ENCODE results near the gene SBNO2. TPM values are rescaled to one million over a fixed set of nuclear protein-coding genes. Genes with fewer than 3 reads are reported as not detected.

The SBNO2 gene
- total and polyA plus RNA-seq, 2 of the 4 experiments (the other 2 are of a cell fraction) = 13.4 to 40.5 TPM

DNA sequence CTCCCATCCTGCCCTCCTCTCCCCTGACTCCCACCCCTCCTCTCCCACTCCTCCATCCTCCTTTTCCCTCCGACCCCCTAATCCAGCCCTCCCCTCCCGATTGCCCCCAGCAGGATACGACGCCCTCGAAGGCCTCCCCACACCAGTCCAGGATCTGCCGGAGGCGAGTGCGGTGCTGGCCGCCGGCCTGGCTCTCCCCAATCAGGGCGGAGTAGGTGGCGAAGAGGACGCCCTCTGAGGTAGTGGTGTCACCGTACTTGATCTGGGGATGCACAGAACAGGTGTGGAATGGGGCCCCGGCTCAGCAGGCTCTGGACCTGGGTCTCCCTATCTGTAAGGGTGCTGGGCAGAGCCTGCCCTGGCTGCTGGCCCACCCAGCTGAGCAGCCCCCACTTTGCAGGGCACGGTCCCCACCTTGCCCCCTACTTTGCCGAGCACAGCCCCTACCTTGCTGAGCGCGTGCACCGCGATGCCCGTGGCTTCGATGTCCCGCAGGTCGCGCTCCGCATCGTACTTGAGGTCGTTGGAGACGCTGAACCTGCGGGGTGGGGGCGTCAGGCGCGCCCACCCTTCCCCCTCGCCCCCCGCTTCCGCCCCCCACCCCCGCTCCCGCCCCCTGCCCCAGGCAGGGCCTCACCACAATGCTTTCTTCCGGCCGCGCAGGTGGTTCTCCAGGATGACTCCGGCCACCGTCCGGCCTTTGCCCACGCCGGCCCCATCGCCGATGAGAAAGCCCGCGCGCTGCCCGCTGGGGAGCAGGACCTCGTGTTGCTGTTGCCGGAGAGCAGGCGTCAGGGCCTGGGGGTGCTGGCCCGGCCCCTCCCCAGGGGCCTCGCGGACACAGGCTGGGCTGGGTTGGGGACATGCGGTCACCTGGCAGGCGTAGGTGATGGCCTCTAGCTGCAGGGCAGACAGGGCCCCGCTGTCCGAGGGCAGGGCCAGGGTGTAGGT is 51.8 kb downstream of the SBNO2 start:
- Histone ChIP-seq H3K4me2 (ENCODE audit: low read depth, low read length) (no peak overlapping the region), H3K27ac (ENCODE audit: insufficient read depth, low read length) (no peak overlapping the region), H2BK120ac (ENCODE audit: low read depth, low read length) (no peak overlapping the region), H3K4ac (ENCODE audit: low read depth, low read length) (no peak overlapping the region), H3K9me3 (ENCODE audit: control insufficient read depth, insufficient read depth, low read length) (no peaks in the 10 kb centered on the region), H3K23ac (ENCODE audit: low read depth, low read length) (no peak overlapping the region), H2AFZ (replicated peaks; ENCODE audit: low read length, poor library complexity) (peak overlapping the region; percentile 56), H4K20me1 (ENCODE audit: insufficient read depth, low read length) (peaks cover 18% of the 10 kb centered on the region), H2BK15ac (ENCODE audit: low read depth, low read length) (no peak overlapping the region), H3K4me1 (ENCODE audit: control insufficient read depth, insufficient read depth, low read length) (peaks cover 7% of the 10 kb centered on the region), H3K9me1 (ENCODE audit: insufficient read depth, low read length) (peaks cover 1% of the 10 kb centered on the region; the same call in 1 of the 2 replicates), H2BK5ac (ENCODE audit: low read depth, low read length, poor library complexity, severe bottlenecking) (peak overlapping the region; percentile 3), H3K56ac (ENCODE audit: extremely low read depth, insufficient read depth, low read length) (no peak overlapping the region), H3K36me3 (ENCODE audit: control insufficient read depth, insufficient read depth, low read length) (peaks cover 93% of the 10 kb centered on the region), H2BK20ac (ENCODE audit: low read depth, low read length) (no peak overlapping the region), H4K8ac (ENCODE audit: low read depth in 2 of 2, low read length in 2 of 2) (no peak overlapping the region), H4K91ac (ENCODE audit: insufficient read depth, low read depth, low read length) (no peak overlapping the region), H3K9ac (ENCODE audit: low read depth, low read length) (no peak overlapping the region), H4K5ac (ENCODE audit: low read depth, low read length) (no peak overlapping the region), H2AK5ac (ENCODE audit: low read depth, low read length) (no peak overlapping the region), H3K14ac (replicated peaks; ENCODE audit: low read depth, low read length) (no peak overlapping the region), H2AK9ac (replicated peaks; ENCODE audit: low read depth, low read length, poor library complexity) (peak overlapping the region; percentile 1), H3K4me3 (ENCODE audit: insufficient read depth, low read depth, low read length) (no peak overlapping the region), H3K18ac (ENCODE audit: low read depth, low read length) (no peak overlapping the region), H3K27me3 (ENCODE audit: control insufficient read depth, insufficient read depth, low read length) (no peaks in the 10 kb centered on the region), H3K79me1 (ENCODE audit: low read depth in 1 of 2, low read length in 2 of 2) (peaks cover 21 to 62% of the 10 kb centered on the region in 2 experiments)
- DNase-seq (no peak), ATAC-seq (ENCODE audit: low read depth) (no peak)
- no peak for TF ChIP-seq RFX5 (IDR thresholded peaks at IDR 0.05; ENCODE audit: low read depth, low read length)
- TF ChIP-seq, protein P1, sequence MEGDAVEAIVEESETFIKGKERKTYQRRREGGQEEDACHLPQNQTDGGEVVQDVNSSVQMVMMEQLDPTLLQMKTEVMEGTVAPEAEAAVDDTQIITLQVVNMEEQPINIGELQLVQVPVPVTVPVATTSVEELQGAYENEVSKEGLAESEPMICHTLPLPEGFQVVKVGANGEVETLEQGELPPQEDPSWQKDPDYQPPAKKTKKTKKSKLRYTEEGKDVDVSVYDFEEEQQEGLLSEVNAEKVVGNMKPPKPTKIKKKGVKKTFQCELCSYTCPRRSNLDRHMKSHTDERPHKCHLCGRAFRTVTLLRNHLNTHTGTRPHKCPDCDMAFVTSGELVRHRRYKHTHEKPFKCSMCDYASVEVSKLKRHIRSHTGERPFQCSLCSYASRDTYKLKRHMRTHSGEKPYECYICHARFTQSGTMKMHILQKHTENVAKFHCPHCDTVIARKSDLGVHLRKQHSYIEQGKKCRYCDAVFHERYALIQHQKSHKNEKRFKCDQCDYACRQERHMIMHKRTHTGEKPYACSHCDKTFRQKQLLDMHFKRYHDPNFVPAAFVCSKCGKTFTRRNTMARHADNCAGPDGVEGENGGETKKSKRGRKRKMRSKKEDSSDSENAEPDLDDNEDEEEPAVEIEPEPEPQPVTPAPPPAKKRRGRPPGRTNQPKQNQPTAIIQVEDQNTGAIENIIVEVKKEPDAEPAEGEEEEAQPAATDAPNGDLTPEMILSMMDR (conservative IDR thresholded peaks at IDR 0.05; ENCODE audit: low read depth, low read length) = no peak
- in situ Hi-C loops (cut with MboI; ENCODE audit: low sequenced_read_pairs) = no loop called here
- dilution Hi-C loops (cut with HindIII; ENCODE audit: low sequenced_read_pairs, unreplicated experiment) = no loop called here
- intact Hi-C loops (cut with micrococcal nuclease) = no loop called here
- no TSS peak for BruUV-seq (replicated peaks)
- POLR2A ChIA-PET (ENCODE audit: unreplicated experiment) = no interaction called here
- CTCF ChIA-PET = no interaction called here
- whole genome bisulfite sequencing, 2 experiments (ENCODE audit: extremely low coverage in 2 of 2, insufficient read length in 1 of 2) = 96% methylated on average over 32 of the region's 63 CpGs; no CpG with 5 or more reads in 1 of the 2 experiments

All from IMR-90 (cell line).